Activated naive CD4-positive, alpha-beta T cell treated with anti-CD3 and anti-CD28 coated beads for 36 hours (primary cell): ENCODE measurements around the gene D2HGDH. TPM values are rescaled to one million over a fixed set of nuclear protein-coding genes. Genes with fewer than 3 reads are reported as not detected.
"Not testable (repeated sequence)": the region's sequence is repeated elsewhere in the genome, so short reads cannot be mapped to it uniquely, and the experiment has no call there.

ENCODE experiments used
- CTCF ChIA-PET: fragments of 350-600 bp; sonication (Branson Sonifier 250); formaldehyde crosslinking; loops from one replicate; lab custom pipeline; 2021; ENCODE audit warnings: antibody characterized with exemption; lab: Charles Lee
- DNase-seq: peaks from one replicate; pipeline ENCODE4 v3.0.0-alpha.2; 2020
- H3K27ac Mint-ChIP-seq: one replicate; pipeline ENCODE4 v1.8.0; 2021; ENCODE audit warnings: mild to moderate bottlenecking, mixed read lengths
- H3K27me3 Mint-ChIP-seq: one replicate; pipeline ENCODE4 v1.8.0; 2021; ENCODE audit warnings: low read depth, mixed read lengths
- H3K36me3 Mint-ChIP-seq: one replicate; pipeline ENCODE4 v1.8.0; 2021; ENCODE audit warnings: low read depth, mixed read lengths
- H3K4me1 Mint-ChIP-seq: one replicate; pipeline ENCODE4 v1.8.0; 2021; ENCODE audit warnings: low read depth, mixed read lengths
- H3K4me3 Mint-ChIP-seq: one replicate; pipeline ENCODE4 v1.8.0; 2021; ENCODE audit warnings: mild to moderate bottlenecking, moderate library complexity, mixed read lengths
- H3K9me3 Mint-ChIP-seq: one replicate; pipeline ENCODE4 v1.8.0; 2021; ENCODE audit warnings: mixed read lengths
- intact Hi-C: fragments of 100-400 bp; cut with micrococcal nuclease; formaldehyde crosslinking; loops from one replicate; pipeline ENCODE4 v1.15.1; 2023
- total RNA-seq, 2 experiments: library from RNA; stranded (reverse); gene quantifications; one replicate each; pipeline ENCODE4 v1.2.3, GENCODE V29; 2021

D2HGDH gene
- total RNA-seq, 2 experiments from 2014 or later = 19.4 to 23.1 TPM

- intact Hi-C loops = no loop called here
- H3K27me3 Mint-ChIP-seq = peaks cover 3% of the 10 kb centered on the region
- CTCF ChIA-PET = no interaction called here
- H3K27ac Mint-ChIP-seq = no peak overlapping the region
- H3K9me3 Mint-ChIP-seq = no peaks in the 10 kb centered on the region
- DNase-seq = no peak
- H3K4me3 Mint-ChIP-seq = no peak overlapping the region
- peaks cover 9% of the 10 kb centered on the region for H3K4me1 Mint-ChIP-seq
- H3K36me3 Mint-ChIP-seq = no peaks in the 10 kb centered on the region
Measured at GRCh38 chr2:241817126-241817820, 82.8 kb downstream of the D2HGDH start.

- DNase-seq, H3K27ac Mint-ChIP-seq, H3K27me3 Mint-ChIP-seq, CTCF ChIA-PET, H3K9me3 Mint-ChIP-seq, H3K36me3 Mint-ChIP-seq, H3K4me3 Mint-ChIP-seq, intact Hi-C loops: not testable (repeated sequence)
- peaks cover 15% of the 10 kb centered on the region for H3K4me1 Mint-ChIP-seq
Measured at GRCh38 chr2:241817821-241818215, 83.4 kb downstream of the D2HGDH start.

Other genes with a start within 250 kb of the D2HGDH start
- gene STK25, start 226.0 kb upstream of the D2HGDH start, total RNA-seq = 10 to 100 TPM; 81.2 to 88.4 TPM
- not detected for gene BOK, start 175.9 kb upstream of the D2HGDH start, total RNA-seq
- 10 to 100 TPM; 36.4 to 38.8 TPM for gene THAP4, start 97.5 kb upstream of the D2HGDH start, total RNA-seq
- 10 to 100 TPM; 71.5 to 82.5 TPM for gene ATG4B, start 96.9 kb upstream of the D2HGDH start, total RNA-seq
- gene DTYMK, start 47.8 kb upstream of the D2HGDH start, total RNA-seq = 10 to 100 TPM; 88.0 to 93.8 TPM
- 10 to 100 TPM; 41.0 to 43.8 TPM for gene ING5, start 32.6 kb upstream of the D2HGDH start, total RNA-seq
- not detected for gene GAL3ST2, start 42.2 kb downstream of the D2HGDH start, total RNA-seq
- gene NEU4, start 74.6 kb downstream of the D2HGDH start, total RNA-seq = not detected
- gene PDCD1, start 124.3 kb downstream of the D2HGDH start, total RNA-seq = 1 to 10 TPM; 6.9 to 8.3 TPM
- gene RTP5, start 135.1 kb downstream of the D2HGDH start, total RNA-seq = not detected